ENCODE results near the gene CNTN4. TPM values are rescaled to one million over a fixed set of nuclear protein-coding genes. Genes with fewer than 3 reads are reported as not detected.

CNTN4 gene
- total RNA-seq, 3 donors from 2014 or later: 6.6 to 16.7 (median 16.7) TPM

- Histone ChIP-seq H3K9me3 (no peaks in the 10 kb centered on the region), H3K27me3 (no peaks in the 10 kb centered on the region), H3K36me3 (no peaks in the 10 kb centered on the region), H3K4me3 (no peak overlapping the region), H3K27ac (no peak overlapping the region), H3K4me1 (no peaks in the 10 kb centered on the region)
- intact Hi-C loops (cut with DNase I; ENCODE audit: low total_unique reads): no loop called here
- no peak for DNase-seq (ENCODE audit: low spot score in 2 of 2)
- TF ChIP-seq POLR2A (IDR thresholded peaks at IDR 0.05): no peak
- no peak for TF ChIP-seq POLR2AphosphoS5 (IDR thresholded peaks at IDR 0.05)
- TF ChIP-seq, protein P1, sequence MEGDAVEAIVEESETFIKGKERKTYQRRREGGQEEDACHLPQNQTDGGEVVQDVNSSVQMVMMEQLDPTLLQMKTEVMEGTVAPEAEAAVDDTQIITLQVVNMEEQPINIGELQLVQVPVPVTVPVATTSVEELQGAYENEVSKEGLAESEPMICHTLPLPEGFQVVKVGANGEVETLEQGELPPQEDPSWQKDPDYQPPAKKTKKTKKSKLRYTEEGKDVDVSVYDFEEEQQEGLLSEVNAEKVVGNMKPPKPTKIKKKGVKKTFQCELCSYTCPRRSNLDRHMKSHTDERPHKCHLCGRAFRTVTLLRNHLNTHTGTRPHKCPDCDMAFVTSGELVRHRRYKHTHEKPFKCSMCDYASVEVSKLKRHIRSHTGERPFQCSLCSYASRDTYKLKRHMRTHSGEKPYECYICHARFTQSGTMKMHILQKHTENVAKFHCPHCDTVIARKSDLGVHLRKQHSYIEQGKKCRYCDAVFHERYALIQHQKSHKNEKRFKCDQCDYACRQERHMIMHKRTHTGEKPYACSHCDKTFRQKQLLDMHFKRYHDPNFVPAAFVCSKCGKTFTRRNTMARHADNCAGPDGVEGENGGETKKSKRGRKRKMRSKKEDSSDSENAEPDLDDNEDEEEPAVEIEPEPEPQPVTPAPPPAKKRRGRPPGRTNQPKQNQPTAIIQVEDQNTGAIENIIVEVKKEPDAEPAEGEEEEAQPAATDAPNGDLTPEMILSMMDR (IDR thresholded peaks at IDR 0.05): no peak
Observed at GRCh38 chr3:2701471-2701870, 602.8 kb downstream of the CNTN4 start.

GRCh38 chr3:2706144-2706835 lies 607.6 kb downstream of the CNTN4 start:
- intact Hi-C loops (cut with DNase I; ENCODE audit: low total_unique reads): no loop called here
- Histone ChIP-seq H3K27me3 (no peaks in the 10 kb centered on the region), H3K4me1 (no peaks in the 10 kb centered on the region), H3K27ac (no peak overlapping the region), H3K4me3 (no peak overlapping the region), H3K9me3 (no peaks in the 10 kb centered on the region), H3K36me3 (no peaks in the 10 kb centered on the region)
- no peak for DNase-seq (ENCODE audit: low spot score in 2 of 2)
- TF ChIP-seq, protein P1 (IDR thresholded peaks at IDR 0.05): no peak
- TF ChIP-seq POLR2A (IDR thresholded peaks at IDR 0.05) (no peak), POLR2AphosphoS5 (IDR thresholded peaks at IDR 0.05) (no peak)

DNA sequence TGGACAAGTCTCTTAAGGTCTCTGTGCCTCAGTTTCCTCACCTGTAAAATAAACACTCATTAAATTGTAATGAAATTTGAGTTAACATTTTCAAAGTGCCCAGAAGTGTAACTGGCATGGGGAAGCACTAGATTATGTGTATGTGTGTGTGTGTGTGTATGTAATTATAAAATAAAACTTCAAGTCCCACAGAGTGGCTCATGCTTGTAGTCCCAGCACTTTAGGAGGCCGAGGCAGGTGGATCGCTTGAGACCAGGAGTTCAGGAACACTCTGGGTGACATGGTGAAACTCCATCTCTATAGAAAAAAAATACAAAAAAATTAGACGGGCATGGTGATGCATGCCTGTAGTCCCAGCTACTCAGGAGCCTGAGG lies 608.2 kb downstream of the CNTN4 start:
- Histone ChIP-seq H3K36me3 (no peaks in the 10 kb centered on the region), H3K4me1 (no peaks in the 10 kb centered on the region), H3K9me3 (no peaks in the 10 kb centered on the region), H3K4me3 (no peak overlapping the region), H3K27me3 (no peaks in the 10 kb centered on the region), H3K27ac (no peak overlapping the region)
- intact Hi-C loops (cut with DNase I; ENCODE audit: low total_unique reads): loop anchor here (1.0 kb wide), 1 partner anchor 23 kb away; no protein-coding TSS in a partner anchor
- no peak for DNase-seq (ENCODE audit: low spot score in 2 of 2)
- TF ChIP-seq POLR2AphosphoS5 (IDR thresholded peaks at IDR 0.05): no peak

GRCh38 chr3:2711081-2711480 lies 612.4 kb downstream of the CNTN4 start:
- no peak for DNase-seq (ENCODE audit: low spot score in 2 of 2)
- Histone ChIP-seq H3K27me3 (no peaks in the 10 kb centered on the region), H3K27ac (no peak overlapping the region), H3K4me1 (no peaks in the 10 kb centered on the region), H3K9me3 (no peaks in the 10 kb centered on the region), H3K36me3 (no peaks in the 10 kb centered on the region), H3K4me3 (no peak overlapping the region)
- intact Hi-C loops (cut with DNase I; ENCODE audit: low total_unique reads): no loop called here
- TF ChIP-seq POLR2AphosphoS5 (IDR thresholded peaks at IDR 0.05) (no peak), POLR2A (IDR thresholded peaks at IDR 0.05) (no peak)
- TF ChIP-seq, protein P1 (IDR thresholded peaks at IDR 0.05): no peak

GRCh38 chr3:2713923-2714322 lies 615.3 kb downstream of the CNTN4 start:
- Histone ChIP-seq H3K27me3 (no peaks in the 10 kb centered on the region), H3K27ac (no peak overlapping the region), H3K9me3 (no peaks in the 10 kb centered on the region), H3K4me1 (no peaks in the 10 kb centered on the region), H3K4me3 (no peak overlapping the region), H3K36me3 (no peaks in the 10 kb centered on the region)
- intact Hi-C loops (cut with DNase I; ENCODE audit: low total_unique reads): no loop called here
- DNase-seq (ENCODE audit: low spot score in 2 of 2): no peak
- no peak for TF ChIP-seq POLR2AphosphoS5 (IDR thresholded peaks at IDR 0.05)
- TF ChIP-seq, protein P1 (IDR thresholded peaks at IDR 0.05): no peak
- TF ChIP-seq POLR2A (IDR thresholded peaks at IDR 0.05): no peak

All from breast epithelium (tissue), 4 donors.